Head of caudate nucleus (tissue), 42 donors: Measurements from ENCODE around the gene C20orf204.

Source experiments
- DNase-seq, 42 donors: peaks; one replicate each; pipeline versions ENCODE4 v3.0.0 to v3.0.0-alpha.2; 2020 to 2021; ENCODE audit warnings: mixed read lengths in 7 of 42
- intact Hi-C: fragments of 100-400 bp; cut with DNase I; formaldehyde crosslinking; loops from one replicate; pipeline ENCODE4 v1.15.0; 2022

Gene C20orf204

GRCh38 chr20:64025101-64025825 is 10.7 kb upstream of the C20orf204 start:
- DNase-seq = no peak
- intact Hi-C loops = no loop called here

GRCh38 chr20:64025826-64026412 is 10.1 kb upstream of the C20orf204 start:
- intact Hi-C loops = no loop called here
- no peak for DNase-seq

GRCh38 chr20:64027981-64028685 is 7.8 kb upstream of the C20orf204 start:
- intact Hi-C loops = no loop called here
- no peak for DNase-seq

- intact Hi-C loops = no loop called here
- DNase-seq = no peak
Observed at GRCh38 chr20:64029293-64030117, 6.5 kb upstream of the C20orf204 start.

GRCh38 chr20:64030371-64031134 is 5.4 kb upstream of the C20orf204 start:
- no peak for DNase-seq
- intact Hi-C loops = no loop called here

GRCh38 chr20:64031822-64032314 is 4.1 kb upstream of the C20orf204 start:
- intact Hi-C loops = no loop called here
- no peak for DNase-seq

- DNase-seq = no peak
Observed at GRCh38 chr20:64032706-64033624, 3.0 kb upstream of the C20orf204 start.

GRCh38 chr20:64033981-64034493 is 1.9 kb upstream of the C20orf204 start:
- DNase-seq = no peak
- intact Hi-C loops = no loop called here

More at GRCh38 chr20:64032706-64033624, 3.0 kb upstream of the C20orf204 start:
- intact Hi-C loops = no loop called here

- intact Hi-C loops = no loop called here
Observed at GRCh38 chr20:64035066-64035932, 683 bp upstream of the C20orf204 start.

GRCh38 chr20:64036346-64037198 is 590 bp downstream of the C20orf204 start:
- intact Hi-C loops = no loop called here

More at GRCh38 chr20:64035066-64035932, 683 bp upstream of the C20orf204 start:
- DNase-seq = no peak

GRCh38 chr20:64037199-64037497 is 1.2 kb downstream of the C20orf204 start:
- intact Hi-C loops = no loop called here
- no peak for DNase-seq

More at GRCh38 chr20:64036346-64037198, 590 bp downstream of the C20orf204 start:
- DNase-seq = no peak

- intact Hi-C loops = no loop called here
- no peak for DNase-seq
Observed at GRCh38 chr20:64037498-64038213, 1.7 kb downstream of the C20orf204 start.

GRCh38 chr20:64038224-64038564 is 2.2 kb downstream of the C20orf204 start:
- no peak for DNase-seq
- intact Hi-C loops = no loop called here

GRCh38 chr20:64038565-64039292 is 2.7 kb downstream of the C20orf204 start:
- intact Hi-C loops = no loop called here
- peak in 40 of 42 donors; percentile 19 to 79 (median 57) for DNase-seq
